ENCODE data around the gene PCDHA13. TPM values are rescaled to one million over a fixed set of nuclear protein-coding genes. Genes with fewer than 3 reads are reported as not detected.
"Not testable (repeated sequence)": the region's sequence is repeated elsewhere in the genome, so short reads cannot be mapped to it uniquely, and the experiment has no call there.

The PCDHA13 gene
- total RNA-seq, 2 donors from 2014 or later, result 1.3 to 1.5 TPM

- 21% methylated on average over 46 of the region's 47 CpGs for WGBS
- TF ChIP-seq CTCF (IDR thresholded peaks at IDR 0.05), result no peak
- no peak for TF ChIP-seq POLR2AphosphoS5 (IDR thresholded peaks at IDR 0.05)
- no peak for TF ChIP-seq POLR2A (IDR thresholded peaks at IDR 0.05)
- Histone ChIP-seq H3K4me1 (replicated peaks) (no peaks in the 10 kb centered on the region), H3K9me3 (no peaks in the 10 kb centered on the region), H3K27me3 (replicated peaks; ENCODE audit: insufficient read depth) (peaks cover 4% of the 10 kb centered on the region), H3K36me3 (no peaks in the 10 kb centered on the region), H3K4me3 (no peak within 1 kb of the TSS), H3K27ac (no peak within 1 kb of the TSS)
- intact Hi-C loops (cut with DNase I), result no loop called here
- no peak for DNase-seq (ENCODE audit: low spot score)
Measured at GRCh38 chr5:140840978-140841962, 40.7 kb upstream of the PCDHA13 start, which contains the start of gene PCDHA8. TSS of gene PCDHA8 (plus strand) at chr5:140841187. CDS start at chr5:140841322, 135 bp downstream.

GRCh38 chr5:140842798-140843733 lies 38.9 kb upstream of the PCDHA13 start:
- H3K4me3 ChIP-seq, result no peak overlapping the region
- H3K36me3 ChIP-seq, result no peaks in the 10 kb centered on the region
- no peaks in the 10 kb centered on the region for H3K27me3 ChIP-seq (replicated peaks; ENCODE audit: insufficient read depth)
- TF ChIP-seq POLR2A (IDR thresholded peaks at IDR 0.05) (no peak), CTCF (IDR thresholded peaks at IDR 0.05) (no peak), POLR2AphosphoS5 (IDR thresholded peaks at IDR 0.05) (no peak)
- intact Hi-C loops (cut with DNase I), result no loop called here
- H3K27ac ChIP-seq, result no peak overlapping the region
- H3K4me1 ChIP-seq (replicated peaks), result no peaks in the 10 kb centered on the region
- 43% methylated on average over 85 of the region's 87 CpGs for WGBS
- H3K9me3 ChIP-seq, result no peaks in the 10 kb centered on the region
- DNase-seq (ENCODE audit: low spot score), result no peak

- H3K4me1 ChIP-seq (replicated peaks); DNase-seq (ENCODE audit: low spot score); H3K27me3 ChIP-seq (replicated peaks; ENCODE audit: insufficient read depth); H3K9me3 ChIP-seq; H3K4me3 ChIP-seq; intact Hi-C loops (cut with DNase I); H3K27ac ChIP-seq; H3K36me3 ChIP-seq: not testable (repeated sequence)
- 19% methylated on average over 29 of the region's 48 CpGs for WGBS
Measured at GRCh38 chr5:140848139-140849102, 33.5 kb upstream of the PCDHA13 start, which contains the start of gene PCDHA9. TSS of gene PCDHA9 (plus strand) at chr5:140848382. CDS start at chr5:140848496, 114 bp downstream.

GRCh38 chr5:140849831-140850634 lies 31.9 kb upstream of the PCDHA13 start:
- not testable (repeated sequence) for H3K4me3 ChIP-seq, H3K9me3 ChIP-seq
- WGBS, result 41% methylated on average over 95 of the region's 101 CpGs

More at GRCh38 chr5:140849831-140850634, 31.9 kb upstream of the PCDHA13 start:
- intact Hi-C loops (cut with DNase I), result loop anchor here (10.0 kb wide), 1 partner anchor 195 kb away; no protein-coding TSS in a partner anchor
- not testable (repeated sequence) for H3K27me3 ChIP-seq (replicated peaks; ENCODE audit: insufficient read depth); H3K36me3 ChIP-seq; H3K4me1 ChIP-seq (replicated peaks); H3K27ac ChIP-seq; DNase-seq (ENCODE audit: low spot score)

All from prostate gland (tissue), 2 donors.